H9 (cell line): ENCODE results near the gene UCKL1. TPM values are rescaled to one million over a fixed set of nuclear protein-coding genes. Genes with fewer than 3 reads are reported as not detected.
A peak's percentile ranks its signal among the peaks of the same experiment; 100 is the strongest.

Source experiments
- DNase-seq: peaks from one replicate; pipeline ENCODE4 v3.0.0-alpha.2; 2017
- H2AFZ ChIP-seq: one replicate; pipeline ENCODE4 v1.6.1; 2013; ENCODE audit warnings: mild to moderate bottlenecking, low read length, control low read depth, moderate library complexity
- H2AK5ac ChIP-seq: 2 replicates; pipeline ENCODE4 v1.6.1; 2013; ENCODE audit warnings: low read length, control low read depth, mixed read lengths; ENCODE audit not compliant: insufficient read length
- H2BK120ac ChIP-seq: one replicate; pipeline ENCODE4 v1.6.1; 2013; ENCODE audit warnings: low read depth, mild to moderate bottlenecking, low read length, control low read depth, inconsistent platforms; ENCODE audit not compliant: poor library complexity, severe bottlenecking
- H2BK12ac ChIP-seq: 2 replicates; pipeline ENCODE4 v1.6.1; 2013; ENCODE audit warnings: low read length, control low read depth, mixed read lengths, low read depth; ENCODE audit not compliant: insufficient read length
- H2BK15ac ChIP-seq: 2 replicates; pipeline ENCODE4 v1.6.1; 2013; ENCODE audit warnings: low read depth, low read length, control low read depth
- H2BK20ac ChIP-seq: one replicate; pipeline ENCODE4 v1.6.1; 2013; ENCODE audit warnings: low read depth, mild to moderate bottlenecking, low read length, control low read depth, inconsistent platforms; ENCODE audit not compliant: poor library complexity, severe bottlenecking
- H2BK5ac ChIP-seq: 2 replicates; pipeline ENCODE4 v1.6.1; 2013; ENCODE audit warnings: low read length, control low read depth, mixed read lengths; ENCODE audit not compliant: insufficient read length
- H3K14ac ChIP-seq: 2 replicates; pipeline ENCODE4 v1.6.1; 2013; ENCODE audit warnings: low read length, control low read depth; ENCODE audit not compliant: insufficient read depth
- H3K18ac ChIP-seq: 2 replicates; pipeline ENCODE4 v1.6.1; 2013; ENCODE audit warnings: low read depth, mild to moderate bottlenecking, mixed read lengths, low read length, control low read depth; ENCODE audit not compliant: insufficient read length
- H3K23ac ChIP-seq: 2 replicates; pipeline ENCODE4 v1.6.1; 2013; ENCODE audit warnings: low read length, control low read depth, mixed read lengths, low read depth; ENCODE audit not compliant: insufficient read length
- H3K23me2 ChIP-seq: 2 replicates; pipeline ENCODE4 v1.6.1; 2013; ENCODE audit warnings: low read depth, mild to moderate bottlenecking, mixed read lengths, low read length, control low read depth; ENCODE audit not compliant: insufficient read length, poor library complexity, severe bottlenecking
- H3K27ac ChIP-seq: 2 replicates; pipeline ENCODE4 v1.5.1; 2013; ENCODE audit warnings: low read length, control low read depth, mixed read lengths, low read depth; ENCODE audit not compliant: insufficient read length
- H3K27me3 ChIP-seq: 2 replicates; pipeline ENCODE4 v1.6.1; 2013; ENCODE audit warnings: low read length, control low read depth, inconsistent platforms; ENCODE audit not compliant: insufficient read depth
- H3K4ac ChIP-seq: 2 replicates; pipeline ENCODE4 v1.6.1; 2013; ENCODE audit warnings: low read depth, mild to moderate bottlenecking, control low read depth, inconsistent platforms, low read length, moderate library complexity
- H3K4me1 ChIP-seq: 2 replicates; pipeline ENCODE4 v1.6.1; 2013; ENCODE audit warnings: low read length, control low read depth, inconsistent platforms; ENCODE audit not compliant: insufficient read depth
- H3K4me2 ChIP-seq: 2 replicates; pipeline ENCODE4 v1.6.1; 2013; ENCODE audit warnings: low read length, control low read depth, mixed read lengths; ENCODE audit not compliant: insufficient read length, insufficient read depth
- H3K56ac ChIP-seq: 2 replicates; pipeline ENCODE4 v1.6.1; 2013; ENCODE audit warnings: low read depth, mild to moderate bottlenecking, mixed read lengths, low read length, control low read depth; ENCODE audit not compliant: insufficient read length
- H3K79me1 ChIP-seq: 2 replicates; pipeline ENCODE4 v1.6.1; 2013; ENCODE audit warnings: low read depth, mild to moderate bottlenecking, moderate library complexity, low read length, control low read depth, inconsistent platforms; ENCODE audit not compliant: insufficient read depth, poor library complexity, severe bottlenecking
- H3K79me2 ChIP-seq: 2 replicates; pipeline ENCODE4 v1.6.1; 2013; ENCODE audit warnings: low read length, control low read depth, inconsistent platforms; ENCODE audit not compliant: insufficient read depth
- H3K9ac ChIP-seq: 2 replicates; pipeline ENCODE4 v1.6.1; 2013; ENCODE audit warnings: low read length, control low read depth, mixed read lengths; ENCODE audit not compliant: insufficient read length; ENCODE audit errors: extremely low read depth
- H3K9me3 ChIP-seq: one replicate; pipeline ENCODE4 v1.6.1; 2013; ENCODE audit warnings: low read depth, low read length, inconsistent platforms; ENCODE audit not compliant: control insufficient read depth
- H3T11ph ChIP-seq: one replicate; pipeline ENCODE4 v1.6.1; 2013; ENCODE audit warnings: mild to moderate bottlenecking, low read length, control low read depth, inconsistent platforms
- H4K20me1 ChIP-seq: one replicate; pipeline ENCODE4 v1.6.1; 2013; ENCODE audit not compliant: control insufficient read depth, insufficient read length, insufficient read depth
- H4K5ac ChIP-seq: 2 replicates; pipeline ENCODE4 v1.6.1; 2013; ENCODE audit warnings: low read depth, mild to moderate bottlenecking, mixed read lengths, low read length, control low read depth; ENCODE audit not compliant: insufficient read length
- H4K8ac ChIP-seq: replicated peaks from 2 replicates; pipeline ENCODE4 v1.6.1; 2013; ENCODE audit warnings: low read length, control low read depth, mixed read lengths, low read depth; ENCODE audit not compliant: insufficient read length
- H4K91ac ChIP-seq: 2 replicates; pipeline ENCODE4 v1.6.1; 2013; ENCODE audit warnings: low read depth, mild to moderate bottlenecking, moderate library complexity, mixed read lengths, low read length, control low read depth; ENCODE audit not compliant: insufficient read length
- H3K27ac Mint-ChIP-seq, 3 experiments: 2 replicates in 2 of 3; 3 replicates in 1 of 3; pipeline ENCODE4 v1.8.0; 2020 to 2021; ENCODE audit warnings: mixed read lengths in 3 of 3, mild to moderate bottlenecking in 1 of 3, moderate library complexity in 1 of 3
- H3K27me3 Mint-ChIP-seq: 2 replicates; pipeline ENCODE4 v1.8.0; 2021; ENCODE audit warnings: low read depth, mild to moderate bottlenecking, moderate library complexity, mixed read lengths
- H3K36me3 Mint-ChIP-seq, 3 experiments: 2 replicates in 2 of 3; 3 replicates in 1 of 3; pipeline ENCODE4 v1.8.0; 2020 to 2021; ENCODE audit warnings: low read depth in 3 of 3, mixed read lengths in 3 of 3; ENCODE audit not compliant: insufficient read depth in 1 of 3
- H3K4me1 Mint-ChIP-seq, 2 experiments: 2 replicates each; pipeline ENCODE4 v1.8.0; 2020; ENCODE audit warnings: mixed read lengths in 2 of 2
- H3K4me3 Mint-ChIP-seq, 2 experiments: 2 replicates in 1 of 2; 3 replicates in 1 of 2; pipeline ENCODE4 v1.8.0; 2020 to 2021; ENCODE audit warnings: mild to moderate bottlenecking in 2 of 2, mixed read lengths in 2 of 2, moderate library complexity in 1 of 2
- H3K9me3 Mint-ChIP-seq, 2 experiments: 2 replicates in 1 of 2; 3 replicates in 1 of 2; pipeline ENCODE4 v1.8.0; 2020; ENCODE audit warnings: mild to moderate bottlenecking in 2 of 2, mixed read lengths in 2 of 2, moderate library complexity in 1 of 2
- CTCF ChIP-seq: fragments of 200-600 bp; sonication (generic); conservative IDR thresholded peaks from 3 replicates; pipeline ENCODE4 v1.8.0; 2021; ENCODE audit warnings: antibody characterized with exemption, mild to moderate bottlenecking
- WGBS: extraction: QIAGEN DNeasy Blood & Tissue Kit; methylation state at CpG from one replicate; pipeline ENCODE4 v1.1.7; 2013; ENCODE audit warnings: missing lambda C conversion rate, low lambda C conversion rate, mixed read lengths; ENCODE audit not compliant: insufficient read length; ENCODE audit errors: extremely low coverage; 5-methylcytosine and 5-hydroxymethylcytosine counted together
- total RNA-seq: library from RNA; stranded (reverse); gene quantifications from 2 replicates; pipeline ENCODE4 v1.2.1, GENCODE V29; 2021

The UCKL1 gene
- total RNA-seq, 1 experiment from 2014 or later = 40.9 TPM

- H4K8ac ChIP-seq = no peak overlapping the region
- H3K27me3 ChIP-seq = no peaks in the 10 kb centered on the region
- peak overlapping the region; percentile 59 for H3K4me2 ChIP-seq
- TF ChIP-seq CTCF = peak; percentile 40; the same call in 2 of the 3 replicates
- Mint-ChIP-seq H3K9me3 (no peaks in the 10 kb centered on the region), H3K27ac (peak overlapping the region; percentile 87 to 92 (median 89); a peak in 5 of 7 replicates), H3K36me3 (peaks cover under 1 to 36% (median 26%) of the 10 kb centered on the region in 3 experiments; a peak in 6 of 7 replicates), H3K4me1 (peaks cover 33 to 35% of the 10 kb centered on the region in 2 experiments), H3K4me3 (peak overlapping the region; percentile 70 to 86), H3K27me3 (no peaks in the 10 kb centered on the region)
- H2AK5ac ChIP-seq = no peak overlapping the region
- H3K14ac ChIP-seq = no peak overlapping the region
- H3K79me1 ChIP-seq = peaks cover 2% of the 10 kb centered on the region
- H3K4ac ChIP-seq = no peak overlapping the region
- H3K9me3 ChIP-seq = no peaks in the 10 kb centered on the region
- H2BK12ac ChIP-seq = no peak overlapping the region
- no peak overlapping the region for H3T11ph ChIP-seq
- no peaks in the 10 kb centered on the region; the same call in 1 of the 2 replicates for H3K4me1 ChIP-seq
- no peak overlapping the region for H4K91ac ChIP-seq
- H2BK15ac ChIP-seq = no peak overlapping the region
- WGBS = no CpG with 5 or more reads among the region's 28 CpGs
- no peak overlapping the region for H2BK120ac ChIP-seq
- H3K27ac ChIP-seq = no peak overlapping the region
- H2BK5ac ChIP-seq = no peak overlapping the region
- H3K18ac ChIP-seq = peak overlapping the region; percentile 9
- DNase-seq = peak; percentile 95
- H3K23me2 ChIP-seq = peaks cover 14% of the 10 kb centered on the region
- H3K56ac ChIP-seq = no peak overlapping the region
- peak overlapping the region; percentile 56 for H3K9ac ChIP-seq
- no peak overlapping the region for H3K23ac ChIP-seq
- H2BK20ac ChIP-seq = no peak overlapping the region
- H3K79me2 ChIP-seq = peaks cover 15% of the 10 kb centered on the region; the same call in 1 of the 2 replicates
- no peak overlapping the region for H4K5ac ChIP-seq
- no peak overlapping the region for H2AFZ ChIP-seq
- no peaks in the 10 kb centered on the region for H4K20me1 ChIP-seq
Measured at GRCh38 chr20:63957004-63957689, 931 bp upstream of the UCKL1 start.
